ENCODE results near the gene KCNK15. TPM values are rescaled to one million over a fixed set of nuclear protein-coding genes. Genes with fewer than 3 reads are reported as not detected.

The KCNK15 gene
- total RNA-seq, 2 experiments from 2014 or later, result not detected

GRCh38 chr20:44787299-44787698 is 41.6 kb downstream of the KCNK15 start:
- DNase-seq (no peak), ATAC-seq (no peak)
- Mint-ChIP-seq H3K9me3 (ENCODE audit: insufficient read depth) (no peaks in the 10 kb centered on the region), H3K4me1 (ENCODE audit: low read depth) (no peaks in the 10 kb centered on the region), H3K36me3 (ENCODE audit: low read depth) (no peaks in the 10 kb centered on the region), H3K4me3 (no peak overlapping the region), H3K27ac (no peak overlapping the region), H3K27me3 (ENCODE audit: low read depth) (peaks cover 8% of the 10 kb centered on the region)
- POLR2A ChIA-PET, result no interaction called here
- CTCF ChIA-PET, result no interaction called here

GRCh38 chr20:44788706-44789456 is 43.2 kb downstream of the KCNK15 start:
- POLR2A ChIA-PET, result no interaction called here
- ATAC-seq (no peak), DNase-seq (no peak)
- H3K27me3 Mint-ChIP-seq (ENCODE audit: low read depth), result peaks cover 8% of the 10 kb centered on the region
- no peak overlapping the region for H3K4me3 Mint-ChIP-seq
- CTCF ChIA-PET, result no interaction called here
- no peaks in the 10 kb centered on the region for H3K9me3 Mint-ChIP-seq (ENCODE audit: insufficient read depth)
- H3K36me3 Mint-ChIP-seq (ENCODE audit: low read depth), result no peaks in the 10 kb centered on the region
- H3K4me1 Mint-ChIP-seq (ENCODE audit: low read depth), result no peaks in the 10 kb centered on the region
- H3K27ac Mint-ChIP-seq, result no peak overlapping the region

GRCh38 chr20:44790638-44791393 is 45.2 kb downstream of the KCNK15 start:
- H3K9me3 Mint-ChIP-seq (ENCODE audit: insufficient read depth), result no peaks in the 10 kb centered on the region
- CTCF ChIA-PET, result interaction anchor here (0.7 kb wide), 1 partner anchor 106 kb away, joined by 3 read pairs; no protein-coding TSS in a partner anchor
- ATAC-seq (no peak), DNase-seq (no peak)
- H3K27ac Mint-ChIP-seq, result no peak overlapping the region
- peaks cover 5% of the 10 kb centered on the region for H3K27me3 Mint-ChIP-seq (ENCODE audit: low read depth)
- H3K4me3 Mint-ChIP-seq, result no peak overlapping the region
- H3K36me3 Mint-ChIP-seq (ENCODE audit: low read depth), result no peaks in the 10 kb centered on the region
- POLR2A ChIA-PET, result no interaction called here
- no peaks in the 10 kb centered on the region for H3K4me1 Mint-ChIP-seq (ENCODE audit: low read depth)

GRCh38 chr20:44792796-44793195 is 47.1 kb downstream of the KCNK15 start:
- CTCF ChIA-PET, result no interaction called here
- Mint-ChIP-seq H3K4me1 (ENCODE audit: low read depth) (no peaks in the 10 kb centered on the region), H3K27me3 (ENCODE audit: low read depth) (peaks cover 8% of the 10 kb centered on the region), H3K36me3 (ENCODE audit: low read depth) (no peaks in the 10 kb centered on the region), H3K9me3 (ENCODE audit: insufficient read depth) (no peaks in the 10 kb centered on the region), H3K27ac (no peak overlapping the region), H3K4me3 (no peak overlapping the region)
- DNase-seq (no peak), ATAC-seq (no peak)
- POLR2A ChIA-PET, result no interaction called here

GRCh38 chr20:44795836-44796235 is 50.2 kb downstream of the KCNK15 start:
- no peaks in the 10 kb centered on the region for H3K36me3 Mint-ChIP-seq (ENCODE audit: low read depth)
- H3K9me3 Mint-ChIP-seq (ENCODE audit: insufficient read depth), result no peaks in the 10 kb centered on the region
- ChIA-PET CTCF (no interaction called here), POLR2A (no interaction called here)
- no peak for ATAC-seq
- H3K27ac Mint-ChIP-seq, result no peak overlapping the region
- no peaks in the 10 kb centered on the region for H3K4me1 Mint-ChIP-seq (ENCODE audit: low read depth)
- peaks cover 10% of the 10 kb centered on the region for H3K27me3 Mint-ChIP-seq (ENCODE audit: low read depth)
- DNase-seq, result no peak
- H3K4me3 Mint-ChIP-seq, result no peak overlapping the region

GRCh38 chr20:44796311-44796710 is 50.6 kb downstream of the KCNK15 start:
- H3K4me1 Mint-ChIP-seq (ENCODE audit: low read depth), result no peaks in the 10 kb centered on the region
- DNase-seq (no peak), ATAC-seq (no peak)
- H3K27me3 Mint-ChIP-seq (ENCODE audit: low read depth), result peaks cover 10% of the 10 kb centered on the region
- H3K9me3 Mint-ChIP-seq (ENCODE audit: insufficient read depth), result no peaks in the 10 kb centered on the region
- ChIA-PET CTCF (no interaction called here), POLR2A (no interaction called here)
- H3K4me3 Mint-ChIP-seq, result no peak overlapping the region
- no peak overlapping the region for H3K27ac Mint-ChIP-seq
- no peaks in the 10 kb centered on the region for H3K36me3 Mint-ChIP-seq (ENCODE audit: low read depth)

GRCh38 chr20:44796758-44797457 is 51.2 kb downstream of the KCNK15 start:
- no peak for DNase-seq
- H3K36me3 Mint-ChIP-seq (ENCODE audit: low read depth), result no peaks in the 10 kb centered on the region
- ChIA-PET POLR2A (no interaction called here), CTCF (no interaction called here)
- no peak overlapping the region for H3K27ac Mint-ChIP-seq
- no peaks in the 10 kb centered on the region for H3K4me1 Mint-ChIP-seq (ENCODE audit: low read depth)
- H3K9me3 Mint-ChIP-seq (ENCODE audit: insufficient read depth), result no peaks in the 10 kb centered on the region
- no peak overlapping the region for H3K4me3 Mint-ChIP-seq
- no peak for ATAC-seq
- peaks cover 10% of the 10 kb centered on the region for H3K27me3 Mint-ChIP-seq (ENCODE audit: low read depth)

- ChIA-PET POLR2A (no interaction called here), CTCF (no interaction called here)
These were observed 54.0 kb downstream of the KCNK15 start for GRCh38 chr20:44799691-44800090.

GRCh38 chr20:44800391-44801046 is 54.9 kb downstream of the KCNK15 start:
- ATAC-seq (no peak), DNase-seq (no peak)
- no peak overlapping the region for H3K27ac Mint-ChIP-seq
- no peaks in the 10 kb centered on the region for H3K9me3 Mint-ChIP-seq (ENCODE audit: insufficient read depth)
- no peaks in the 10 kb centered on the region for H3K4me1 Mint-ChIP-seq (ENCODE audit: low read depth)
- H3K27me3 Mint-ChIP-seq (ENCODE audit: low read depth), result peaks cover 25% of the 10 kb centered on the region
- no peaks in the 10 kb centered on the region for H3K36me3 Mint-ChIP-seq (ENCODE audit: low read depth)
- ChIA-PET CTCF (interaction anchor here (1.0 kb wide), 1 partner anchor 48 kb away, joined by 3 read pairs; no protein-coding TSS in a partner anchor), POLR2A (no interaction called here)
- H3K4me3 Mint-ChIP-seq, result no peak overlapping the region

More at GRCh38 chr20:44799691-44800090, 54.0 kb downstream of the KCNK15 start:
- ATAC-seq, result no peak
- H3K4me3 Mint-ChIP-seq, result no peak overlapping the region
- no peaks in the 10 kb centered on the region for H3K36me3 Mint-ChIP-seq (ENCODE audit: low read depth)
- DNase-seq, result no peak
- no peaks in the 10 kb centered on the region for H3K4me1 Mint-ChIP-seq (ENCODE audit: low read depth)
- no peak overlapping the region for H3K27ac Mint-ChIP-seq
- peaks cover 21% of the 10 kb centered on the region for H3K27me3 Mint-ChIP-seq (ENCODE audit: low read depth)
- H3K9me3 Mint-ChIP-seq (ENCODE audit: insufficient read depth), result no peaks in the 10 kb centered on the region

Other genes starting within 250 kb of the KCNK15 start
- 10 to 100 TPM; 56.3 to 57.8 TPM for gene SERINC3, start 223.8 kb upstream of the KCNK15 start, total RNA-seq
- gene PKIG, start 163.3 kb upstream of the KCNK15 start, total RNA-seq, result 1 to 10 TPM; 2.1 to 2.2 TPM
- 100 to 1,000 TPM; 110 to 112 TPM for gene ADA, start 94.2 kb upstream of the KCNK15 start, total RNA-seq
- not detected for gene CCN5, start 30.5 kb upstream of the KCNK15 start, total RNA-seq
- not detected for gene RIMS4, start 64.7 kb downstream of the KCNK15 start, total RNA-seq
- gene YWHAB, start 139.8 kb downstream of the KCNK15 start, total RNA-seq, result 100 to 1,000 TPM; 228 to 235 TPM
- 100 to 1,000 TPM in 1 of 2 experiments, 10 to 100 TPM in 1; 90.0 to 103 TPM for gene PABPC1L, start 164.2 kb downstream of the KCNK15 start, total RNA-seq
- 10 to 100 TPM; 20.2 to 20.3 TPM for gene TOMM34, start 214.5 kb downstream of the KCNK15 start, total RNA-seq
- 100 to 1,000 TPM; 159 to 164 TPM for gene STK4, start 220.6 kb downstream of the KCNK15 start, total RNA-seq